Activated CD8-positive, alpha-beta memory T cell treated with anti-CD3 and anti-CD28 coated beads for 24 hours (primary cell): ENCODE results near the gene PCNT.
"Not testable (repeated sequence)": the region's sequence is repeated elsewhere in the genome, so short reads cannot be mapped to it uniquely, and the experiment has no call there.

Source experiments
- DNase-seq: peaks from one replicate; pipeline ENCODE4 v3.0.0-alpha.2; 2020

PCNT gene

GRCh38 chr21:46385846-46386733 is 62.1 kb downstream of the PCNT start:
- DNase-seq = no peak

DNA sequence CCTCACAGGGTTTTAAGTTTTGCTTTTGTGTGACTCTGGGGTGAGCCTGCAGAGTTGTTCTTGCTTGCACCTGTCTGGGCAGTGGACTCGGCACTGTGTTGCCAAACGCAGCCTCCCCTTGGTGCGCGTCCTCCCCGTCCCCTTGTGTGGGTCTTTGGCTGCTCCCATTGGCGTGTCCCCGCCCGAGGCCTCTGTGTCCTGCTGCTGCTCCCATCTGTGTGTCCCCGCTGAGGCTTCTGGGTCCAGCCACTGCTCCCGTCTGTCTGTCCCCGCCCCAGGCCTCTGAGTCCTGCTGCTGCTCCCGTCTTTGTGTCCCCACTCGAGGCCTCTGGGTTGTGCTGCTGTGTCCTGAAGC is 62.8 kb downstream of the PCNT start:
- no peak for DNase-seq

- no peak for DNase-seq
Measured at GRCh38 chr21:46388206-46388880, 64.4 kb downstream of the PCNT start.

DNA sequence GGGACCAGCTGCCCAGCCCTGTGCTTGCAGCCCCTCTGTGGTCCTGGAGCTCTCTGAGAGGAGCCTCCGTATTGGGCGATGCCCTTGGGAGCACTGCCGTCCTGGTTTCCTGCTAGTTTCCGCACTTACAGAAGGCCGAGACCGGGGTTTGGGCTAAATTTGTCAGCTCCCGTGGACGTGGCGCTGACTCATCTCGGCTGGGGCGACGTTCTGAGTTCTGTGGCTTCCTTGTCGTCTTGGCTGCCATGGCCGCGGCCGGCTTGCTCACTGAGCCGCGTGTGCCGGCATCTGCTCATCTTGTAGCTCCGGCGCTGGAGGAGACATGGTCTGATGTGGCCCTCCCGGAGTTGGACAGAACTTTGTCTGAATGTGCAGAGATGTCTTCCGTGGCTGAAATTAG is 64.9 kb downstream of the PCNT start:
- DNase-seq = no peak

GRCh38 chr21:46390603-46391545 is 66.9 kb downstream of the PCNT start:
- DNase-seq = no peak

- no peak for DNase-seq
Measured at GRCh38 chr21:46391773-46392172, 67.8 kb downstream of the PCNT start.

DNA sequence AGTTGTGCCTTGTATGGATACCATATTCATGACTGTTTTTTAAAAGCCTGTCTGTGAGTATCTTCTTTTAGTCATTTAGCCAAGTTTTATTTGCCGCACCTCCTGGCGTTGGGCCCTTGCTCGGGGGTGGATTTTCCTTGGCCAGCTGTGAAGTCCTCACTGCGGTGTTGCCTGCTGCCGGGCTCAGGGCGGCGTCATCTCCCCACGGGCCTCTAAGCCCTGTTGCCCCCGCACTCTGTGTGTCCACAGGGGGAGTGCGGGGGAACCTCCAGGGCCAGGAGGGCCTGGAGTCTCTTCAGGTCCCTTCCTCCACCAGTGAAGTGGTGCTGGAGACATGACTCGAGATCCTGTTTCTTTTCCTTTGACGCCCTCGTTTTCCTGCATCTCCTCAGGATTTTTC is 69.0 kb downstream of the PCNT start:
- DNase-seq = no peak

- DNase-seq = no peak
Measured at GRCh38 chr21:46393451-46393940, 69.5 kb downstream of the PCNT start.

GRCh38 chr21:46393941-46394594 is 70.1 kb downstream of the PCNT start:
- no peak for DNase-seq

- no peak for DNase-seq
Measured at GRCh38 chr21:46394595-46395104, 70.7 kb downstream of the PCNT start.

GRCh38 chr21:46397211-46397905 is 73.4 kb downstream of the PCNT start:
- DNase-seq = no peak

- no peak for DNase-seq
Measured at GRCh38 chr21:46397993-46398392, 74.0 kb downstream of the PCNT start.

DNA sequence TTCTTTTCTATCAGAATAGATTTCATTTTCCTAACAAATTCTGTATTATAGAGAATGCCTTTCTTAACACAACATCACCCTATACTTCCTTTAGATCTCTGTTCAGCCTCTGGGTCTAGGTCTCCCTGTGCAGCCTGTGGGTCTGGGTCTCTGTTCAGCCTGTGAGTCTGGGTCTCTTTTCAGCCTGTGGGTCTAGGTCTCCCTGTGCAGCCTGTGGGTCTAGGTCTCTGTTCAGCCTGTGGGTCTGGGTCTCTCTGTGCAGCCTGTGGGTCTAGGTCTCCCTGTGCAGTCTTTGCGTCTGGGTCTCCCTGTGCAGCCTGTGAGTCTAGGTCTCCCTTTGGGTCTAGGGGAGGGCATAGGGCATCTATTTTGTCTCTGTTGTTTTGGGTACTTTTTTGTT is 75.2 kb downstream of the PCNT start:
- DNase-seq = no peak

GRCh38 chr21:46399686-46400085 is 75.7 kb downstream of the PCNT start:
- no peak for DNase-seq

DNA sequence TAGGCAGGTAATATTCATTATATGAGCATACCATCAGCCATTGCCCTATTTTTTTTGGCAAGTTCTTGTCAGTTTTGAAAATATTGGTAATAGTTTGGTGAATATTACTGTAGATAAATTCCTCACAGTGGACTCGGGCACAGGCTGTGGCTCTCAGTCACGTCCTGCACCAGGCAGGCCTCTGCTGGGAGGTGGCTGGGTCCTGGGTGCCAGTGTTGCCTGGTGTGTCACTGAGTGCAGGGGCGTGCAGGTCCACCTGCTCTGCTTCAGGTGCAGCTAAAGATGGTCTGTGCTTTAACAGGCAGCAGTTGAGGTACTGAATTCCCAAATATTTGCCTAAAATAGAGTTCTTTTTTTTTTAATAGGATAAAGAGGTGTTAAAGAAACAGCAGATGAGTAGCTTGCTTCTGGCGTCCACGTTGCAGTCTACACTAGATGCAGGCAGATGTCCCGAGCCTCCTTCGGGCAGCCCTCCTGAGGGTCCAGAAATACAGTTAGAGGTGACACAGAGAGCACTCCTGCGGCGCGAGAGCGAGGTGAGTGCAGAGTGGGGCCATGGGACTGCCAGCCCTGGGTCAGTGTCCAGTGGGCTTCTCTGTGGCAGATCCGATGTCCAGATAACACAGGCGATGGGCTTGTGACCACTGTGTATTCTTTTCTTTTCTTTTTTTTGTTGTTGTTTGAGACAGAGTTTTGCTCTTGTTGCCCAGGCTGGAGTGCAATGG is 77.4 kb downstream of the PCNT start:
- no peak for DNase-seq

DNA sequence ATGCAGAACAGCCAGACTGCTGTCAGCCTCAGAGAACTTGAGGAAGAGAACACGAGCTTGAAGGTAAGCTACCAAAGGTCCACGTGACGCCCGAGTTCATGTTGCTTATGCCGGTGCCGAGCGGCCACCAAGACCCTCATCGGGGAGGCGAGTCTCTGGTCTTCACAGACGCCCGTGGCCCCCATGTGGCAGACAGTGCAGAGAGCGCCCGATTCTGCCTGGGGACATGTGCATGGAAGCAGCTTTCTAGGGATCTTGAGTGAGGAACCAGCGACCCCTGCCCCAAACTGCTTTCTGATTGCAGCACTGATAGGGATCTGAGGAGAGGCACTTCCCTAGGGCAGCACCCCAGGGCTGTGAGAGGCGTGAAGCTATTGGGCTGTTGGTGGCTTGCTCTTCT is 78.5 kb downstream of the PCNT start:
- DNase-seq = no peak

GRCh38 chr21:46403234-46403811 is 79.4 kb downstream of the PCNT start:
- not testable (repeated sequence) for DNase-seq

DNA sequence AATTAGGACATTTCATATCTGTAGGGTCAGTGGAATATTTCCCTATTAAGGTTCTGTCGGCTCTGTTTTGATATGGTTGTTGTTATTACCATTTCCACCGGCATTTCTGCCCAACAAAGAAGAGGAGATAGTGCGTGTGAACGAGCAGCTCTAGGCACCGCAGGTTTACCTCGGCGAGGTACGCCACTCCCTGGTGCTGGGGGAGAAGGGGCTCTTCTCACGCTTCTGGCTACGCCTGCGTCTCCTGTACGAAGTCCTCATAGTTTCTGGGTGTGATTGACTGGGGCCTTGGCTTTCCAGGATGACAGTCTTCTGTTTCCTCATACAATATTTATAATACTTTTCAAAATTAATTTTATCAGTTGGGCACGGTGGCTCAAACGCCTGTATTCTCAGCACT is 80.3 kb downstream of the PCNT start:
- DNase-seq = no peak

- no peak for DNase-seq
Measured at GRCh38 chr21:46406001-46406400, 82.0 kb downstream of the PCNT start.

- DNase-seq = no peak
Measured at GRCh38 chr21:46409641-46410406, 85.9 kb downstream of the PCNT start.
